Lower leg skin (tissue), 4 donors: ENCODE data around the gene GART. TPM values are rescaled to one million over a fixed set of nuclear protein-coding genes. Genes with fewer than 3 reads are reported as not detected.

Source experiments
- DNase-seq, 2 donors: peaks; one replicate each; pipeline ENCODE4 v3.0.0-alpha.2; 2019; ENCODE audit warnings: low spot score in 2 of 2
- H3K4me3 ChIP-seq: fragments of 200-600 bp; sonication (generic); 2 replicates; pipeline ENCODE4 v1.5.1; 2017; ENCODE audit warnings: mild to moderate bottlenecking, low read depth; ENCODE audit not compliant: poor library complexity, severe bottlenecking
- POLR2A ChIP-seq, 2 donors: fragments of 450-650 bp; IDR thresholded peaks; one replicate each; pipeline ENCODE4 v1.6.1; 2016 to 2017; ENCODE audit warnings: antibody characterized with exemption in 2 of 2, mild to moderate bottlenecking in 1 of 2, moderate library complexity in 1 of 2
- WGBS, 2 donors: methylation state at CpG; one replicate each; pipeline ENCODE4 v1.1.5; 2018; 5-methylcytosine and 5-hydroxymethylcytosine counted together
- intact Hi-C: fragments of 100-400 bp; cut with DNase I; formaldehyde crosslinking; loops from one replicate; pipeline ENCODE4 v1.15.0; 2023; ENCODE audit warnings: low total_unique reads
- total RNA-seq, 4 donors: library from RNA; depleted of rRNA; stranded (reverse); fragments of >200 nt; gene quantifications; one replicate each; pipeline ENCODE4 v1.1.0, GENCODE V29; 2016
- TF ChIP-seq, protein P1 (sequence below), 3 donors: fragments of 450-650 bp; IDR thresholded peaks; one replicate each; pipeline ENCODE4 v1.5.1; 2016; ENCODE audit warnings: antibody characterized with exemption in 3 of 3, mild to moderate bottlenecking in 3 of 3, moderate library complexity in 2 of 3

Gene GART
- total RNA-seq, 4 donors from 2014 or later = 44.8 to 62.4 (median 57.3) TPM

DNA sequence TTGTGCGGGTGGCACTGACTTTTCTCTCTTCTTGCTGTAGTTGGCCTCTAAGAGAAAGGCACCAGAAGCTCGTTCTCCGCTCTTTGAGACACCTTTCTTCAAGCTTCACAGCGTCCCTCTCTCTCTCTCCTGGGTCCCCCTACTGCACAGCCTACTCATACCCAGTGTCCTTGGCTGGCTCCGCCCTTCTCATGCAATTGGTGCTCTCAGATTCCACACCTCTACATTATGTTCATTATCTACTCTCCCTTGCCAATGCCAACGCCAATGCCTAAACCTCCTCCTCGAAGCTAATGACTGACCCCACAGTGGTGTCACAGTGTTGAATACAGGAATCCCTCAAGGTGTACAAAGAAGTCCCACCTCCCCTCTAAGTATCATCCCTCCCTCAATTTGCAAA is 45.6 kb downstream of the GART start:
- TF ChIP-seq, protein P1, sequence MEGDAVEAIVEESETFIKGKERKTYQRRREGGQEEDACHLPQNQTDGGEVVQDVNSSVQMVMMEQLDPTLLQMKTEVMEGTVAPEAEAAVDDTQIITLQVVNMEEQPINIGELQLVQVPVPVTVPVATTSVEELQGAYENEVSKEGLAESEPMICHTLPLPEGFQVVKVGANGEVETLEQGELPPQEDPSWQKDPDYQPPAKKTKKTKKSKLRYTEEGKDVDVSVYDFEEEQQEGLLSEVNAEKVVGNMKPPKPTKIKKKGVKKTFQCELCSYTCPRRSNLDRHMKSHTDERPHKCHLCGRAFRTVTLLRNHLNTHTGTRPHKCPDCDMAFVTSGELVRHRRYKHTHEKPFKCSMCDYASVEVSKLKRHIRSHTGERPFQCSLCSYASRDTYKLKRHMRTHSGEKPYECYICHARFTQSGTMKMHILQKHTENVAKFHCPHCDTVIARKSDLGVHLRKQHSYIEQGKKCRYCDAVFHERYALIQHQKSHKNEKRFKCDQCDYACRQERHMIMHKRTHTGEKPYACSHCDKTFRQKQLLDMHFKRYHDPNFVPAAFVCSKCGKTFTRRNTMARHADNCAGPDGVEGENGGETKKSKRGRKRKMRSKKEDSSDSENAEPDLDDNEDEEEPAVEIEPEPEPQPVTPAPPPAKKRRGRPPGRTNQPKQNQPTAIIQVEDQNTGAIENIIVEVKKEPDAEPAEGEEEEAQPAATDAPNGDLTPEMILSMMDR (IDR thresholded peaks at IDR 0.05) = no peak
- no peak for TF ChIP-seq POLR2A (IDR thresholded peaks at IDR 0.05)
- whole genome bisulfite sequencing, 2 donors = 53 to 67% methylated on average over 7 of the region's 7 CpGs
- intact Hi-C loops = no loop called here
- H3K4me3 ChIP-seq = no peak overlapping the region
- DNase-seq = no peak

DNA sequence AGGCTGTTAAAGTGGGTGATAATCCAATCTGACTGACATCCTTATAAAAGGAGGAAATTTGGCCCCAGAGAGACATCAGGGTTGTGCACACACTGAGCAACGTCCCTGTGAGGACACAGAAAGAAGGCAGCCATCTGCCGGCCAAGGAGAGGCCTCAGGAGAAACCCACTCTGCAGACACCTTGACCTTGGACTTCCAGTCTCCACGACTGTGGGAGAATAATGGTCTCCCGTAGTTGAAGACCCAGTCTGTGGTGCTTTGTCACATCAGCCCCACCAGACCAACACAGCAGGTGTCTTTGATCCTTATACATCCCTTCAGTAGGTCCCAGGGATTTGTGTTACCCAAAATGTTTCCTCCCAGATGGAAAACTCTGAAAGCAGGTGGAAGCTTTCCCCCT is 46.2 kb downstream of the GART start:
- DNase-seq = no peak
- intact Hi-C loops = no loop called here
- TF ChIP-seq POLR2A (IDR thresholded peaks at IDR 0.05) = no peak
- TF ChIP-seq, protein P1 (IDR thresholded peaks at IDR 0.05) = no peak
- H3K4me3 ChIP-seq = no peak overlapping the region
- WGBS, 2 donors = 65 to 68% methylated on average over 4 of the region's 4 CpGs

DNA sequence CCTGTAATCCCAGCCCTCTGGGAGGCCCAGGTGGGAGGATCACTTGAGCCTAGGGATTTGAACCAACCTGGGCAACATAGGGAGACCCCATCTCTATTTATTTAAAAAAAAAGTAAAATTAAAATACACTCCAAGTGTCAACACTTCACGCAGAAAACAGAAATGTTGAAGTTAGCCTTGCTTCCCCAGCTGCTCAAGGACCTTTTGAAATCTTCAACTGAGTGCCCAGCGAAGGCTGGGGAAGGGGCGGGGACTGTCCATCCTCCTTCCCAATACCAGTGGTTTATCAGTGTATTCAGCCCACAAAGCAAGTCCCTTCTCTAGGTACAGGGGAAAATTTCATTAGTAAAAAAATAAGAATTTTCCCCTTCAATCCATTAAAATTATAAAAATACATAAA is 48.2 kb downstream of the GART start:
- intact Hi-C loops = no loop called here
- no peak for DNase-seq
- TF ChIP-seq, protein P1 (IDR thresholded peaks at IDR 0.05) = no peak
- no peak for TF ChIP-seq POLR2A (IDR thresholded peaks at IDR 0.05)
- WGBS, 2 donors = 86 to 87% methylated on average over 3 of the region's 3 CpGs
- no peak overlapping the region for H3K4me3 ChIP-seq

DNA sequence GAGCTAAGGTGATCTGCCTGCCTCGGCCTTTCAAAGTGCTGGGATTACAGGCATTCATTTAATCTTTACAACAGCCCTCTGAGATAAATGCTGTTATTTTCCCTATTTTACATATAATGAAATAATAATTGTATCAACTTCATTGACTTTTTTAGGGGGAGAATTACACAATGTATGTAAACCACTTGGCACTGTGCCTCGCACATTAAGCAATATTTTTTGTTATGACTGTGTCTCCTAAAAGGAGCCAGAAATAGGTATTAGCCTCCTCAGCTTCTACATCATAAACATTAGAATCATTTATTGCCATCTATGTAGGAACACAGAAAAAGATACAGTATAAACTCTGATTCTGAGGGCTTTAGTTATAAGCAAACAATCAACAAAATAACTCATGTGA is 49.3 kb downstream of the GART start:
- H3K4me3 ChIP-seq = no peak overlapping the region
- no peak for DNase-seq
- 51 to 52% methylated on average over 2 of the region's 2 CpGs for WGBS, 2 donors

DNA sequence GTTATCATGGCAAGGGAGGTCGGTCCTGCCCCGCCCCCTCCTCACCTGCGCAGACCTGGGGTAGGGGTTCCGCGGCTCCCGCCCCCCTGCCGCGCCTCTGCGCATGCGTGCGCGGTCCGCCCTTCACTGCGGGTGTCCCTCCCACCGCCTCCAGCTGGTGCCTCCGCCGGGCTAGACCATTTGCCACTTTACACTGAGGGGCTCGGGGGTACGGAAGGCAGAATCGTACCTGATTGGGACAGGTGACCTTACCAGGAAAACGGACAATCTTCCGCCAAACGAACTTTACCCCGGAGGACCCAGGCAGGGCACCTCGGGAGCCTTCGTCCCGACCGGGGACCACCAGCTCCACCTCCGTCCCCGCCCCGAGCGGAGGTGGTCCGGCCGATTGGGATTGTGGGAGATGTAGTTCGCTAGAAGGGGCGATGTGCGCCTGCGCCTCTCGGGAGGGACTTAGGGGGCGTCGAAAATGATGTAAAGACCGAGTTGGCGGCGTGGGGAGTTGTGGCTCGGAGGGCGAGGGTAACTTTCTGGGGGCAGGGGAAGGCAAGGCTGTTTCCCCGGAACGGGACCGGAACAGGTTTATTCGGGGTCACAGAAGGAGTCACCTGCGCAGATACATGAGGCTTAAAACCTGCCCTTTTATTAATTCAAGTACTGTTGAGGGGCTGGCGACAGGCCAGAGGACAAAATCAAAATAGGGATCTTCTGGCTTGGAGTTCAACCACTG is 50.4 kb downstream of the GART start, which contains the start of gene DNAJC28:
DNAJC28 (minus strand) TSS at position 344 of the 730 bp plus-strand sequence. CDS start 2,323 bp downstream, outside the sequence.
- WGBS, 2 donors = 1% methylated on average over 37 to 50 of the region's 52 CpGs
- H3K4me3 ChIP-seq = peak within 1 kb of the TSS; percentile 41
- intact Hi-C loops = no loop called here
- no peak for TF ChIP-seq POLR2A (IDR thresholded peaks at IDR 0.05)
- TF ChIP-seq, protein P1 (IDR thresholded peaks at IDR 0.05) = no peak
- peak; percentile 88 to 98 for DNase-seq

More for the DNA sequence above, 49.3 kb downstream of the GART start:
- intact Hi-C loops = no loop called here
- TF ChIP-seq, protein P1 (IDR thresholded peaks at IDR 0.05) = no peak
- no peak for TF ChIP-seq POLR2A (IDR thresholded peaks at IDR 0.05)
